ENCODE results near the gene SPRED3.
"Not testable (repeated sequence)": the region's sequence is repeated elsewhere in the genome, so short reads cannot be mapped to it uniquely, and the experiment has no call there.

The SPRED3 gene

GRCh38 chr19:38392707-38393308, 4.3 kb downstream of the SPRED3 start:
- no peak for DNase-seq

GRCh38 chr19:38394488-38394887, 6.0 kb downstream of the SPRED3 start:
- peak; percentile 79 to 80 for DNase-seq

- DNase-seq: peak in 1 of 2 donors; percentile 44
Measured at GRCh38 chr19:38395381-38396114, 7.1 kb downstream of the SPRED3 start.

- no peak for DNase-seq
Measured at GRCh38 chr19:38399081-38399480, 10.6 kb downstream of the SPRED3 start.

GRCh38 chr19:38399537-38399936, 11.0 kb downstream of the SPRED3 start:
- no peak for DNase-seq

- no peak for DNase-seq
Measured at GRCh38 chr19:38400361-38400760, 11.9 kb downstream of the SPRED3 start.

- DNase-seq: no peak
Measured at GRCh38 chr19:38401148-38401547, 12.7 kb downstream of the SPRED3 start.

- DNase-seq: no peak
Measured at GRCh38 chr19:38402623-38402966, 14.1 kb downstream of the SPRED3 start.

- peak; percentile 98 to 99 for DNase-seq
Measured at GRCh38 chr19:38402967-38403674, 14.6 kb downstream of the SPRED3 start, which contains the start of gene FAM98C. Gene FAM98C (plus strand): TSS chr19:38403093. CDS start chr19:38403154, 61 bp downstream.

- no peak for DNase-seq
Measured at GRCh38 chr19:38404858-38405257, 16.4 kb downstream of the SPRED3 start.

GRCh38 chr19:38405276-38405675, 16.8 kb downstream of the SPRED3 start:
- DNase-seq: no peak

GRCh38 chr19:38409631-38410133, 21.2 kb downstream of the SPRED3 start:
- no peak for DNase-seq

- not testable (repeated sequence) for DNase-seq
Measured at GRCh38 chr19:38410407-38410806, 21.9 kb downstream of the SPRED3 start.

GRCh38 chr19:38411041-38411712, 22.7 kb downstream of the SPRED3 start:
- DNase-seq: no peak

GRCh38 chr19:38411898-38412297, 23.4 kb downstream of the SPRED3 start:
- not testable (repeated sequence) for DNase-seq

- no peak for DNase-seq
Measured at GRCh38 chr19:38412491-38412890, 24.0 kb downstream of the SPRED3 start.

- DNase-seq: no peak
Measured at GRCh38 chr19:38412961-38413360, 24.5 kb downstream of the SPRED3 start.

GRCh38 chr19:38413416-38413815, 24.9 kb downstream of the SPRED3 start:
- DNase-seq: no peak

- no peak for DNase-seq
Measured at GRCh38 chr19:38417146-38417543, 28.6 kb downstream of the SPRED3 start.

- peak; percentile 79 to 85 for DNase-seq
Measured at GRCh38 chr19:38417544-38418506, 29.3 kb downstream of the SPRED3 start.

- DNase-seq: no peak
Measured at GRCh38 chr19:38420935-38421334, 32.4 kb downstream of the SPRED3 start.

GRCh38 chr19:38421856-38422255, 33.4 kb downstream of the SPRED3 start:
- no peak for DNase-seq
